Activated naive CD4-positive, alpha-beta T cell treated with anti-CD3 and anti-CD28 coated beads, Interleukin-2, amount 50 U/mL, for 24 hours (primary cell): ENCODE data around the gene FBXO7.

Experiments used
- H3K27ac Mint-ChIP-seq: one replicate; pipeline ENCODE4 v1.8.0; 2021; ENCODE audit warnings: mild to moderate bottlenecking, mixed read lengths
- H3K27me3 Mint-ChIP-seq: one replicate; pipeline ENCODE4 v1.8.0; 2021; ENCODE audit warnings: mixed read lengths
- H3K36me3 Mint-ChIP-seq: one replicate; pipeline ENCODE4 v1.8.0; 2021; ENCODE audit warnings: mixed read lengths
- H3K4me1 Mint-ChIP-seq: one replicate; pipeline ENCODE4 v1.8.0; 2021; ENCODE audit warnings: mixed read lengths
- H3K4me3 Mint-ChIP-seq: one replicate; pipeline ENCODE4 v1.8.0; 2021; ENCODE audit warnings: mild to moderate bottlenecking, mixed read lengths
- H3K9me3 Mint-ChIP-seq: one replicate; pipeline ENCODE4 v1.8.0; 2021; ENCODE audit warnings: mixed read lengths

Gene FBXO7

GRCh38 chr22:32474635-32475467 is at the start of gene FBXO7:
Gene FBXO7 (plus strand): TSS chr22:32474811. CDS start chr22:32475003, 192 bp downstream.
- Mint-ChIP-seq H3K4me3 (peak within 1 kb of the TSS; percentile 98), H3K27ac (peak within 1 kb of the TSS; percentile 95), H3K4me1 (peaks cover 22% of the 10 kb centered on the region), H3K36me3 (peaks cover 2% of the 10 kb centered on the region), H3K9me3 (no peaks in the 10 kb centered on the region), H3K27me3 (no peaks in the 10 kb centered on the region)

DNA sequence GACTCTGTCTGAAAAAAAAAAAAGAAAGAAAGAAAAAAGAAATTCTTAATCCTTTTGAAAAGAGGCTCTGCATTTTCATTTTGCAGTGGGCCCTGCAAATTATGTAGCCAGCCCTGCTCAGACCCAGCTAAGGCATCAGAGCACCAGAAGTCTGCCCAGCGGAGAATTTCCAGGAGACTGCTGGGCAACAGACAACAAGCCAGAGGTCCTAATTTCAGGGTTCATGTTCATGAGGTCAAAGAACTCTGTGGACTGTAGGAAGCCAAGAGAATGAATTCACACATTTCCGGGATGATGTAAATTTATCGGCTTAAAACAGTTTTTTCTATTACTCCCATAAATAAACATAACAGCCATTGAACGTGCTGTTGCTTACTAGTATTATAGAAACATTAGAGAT is 47.7 kb upstream of the FBXO7 start:
- Mint-ChIP-seq H3K27me3 (peaks cover 10% of the 10 kb centered on the region), H3K9me3 (no peaks in the 10 kb centered on the region), H3K4me3 (no peak overlapping the region), H3K27ac (no peak overlapping the region), H3K36me3 (no peaks in the 10 kb centered on the region), H3K4me1 (no peaks in the 10 kb centered on the region)

DNA sequence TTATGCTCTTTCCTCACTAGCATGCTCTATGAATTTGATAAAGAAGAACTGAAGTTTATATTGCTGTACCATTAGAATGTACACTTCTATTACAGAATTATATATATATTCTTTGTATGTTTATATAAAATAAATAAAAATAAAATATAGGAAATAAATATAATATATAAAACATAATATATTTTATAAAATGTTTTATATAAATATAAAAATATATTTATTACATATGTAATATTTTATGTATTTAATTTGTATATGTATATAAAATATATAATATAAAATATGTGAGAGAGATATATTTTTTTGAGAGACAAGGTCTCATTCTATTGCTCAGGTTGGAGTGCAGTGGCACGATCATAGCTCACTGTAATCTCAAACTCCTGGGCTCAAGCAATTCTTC is 44.3 kb upstream of the FBXO7 start:
- H3K9me3 Mint-ChIP-seq: no peaks in the 10 kb centered on the region

DNA sequence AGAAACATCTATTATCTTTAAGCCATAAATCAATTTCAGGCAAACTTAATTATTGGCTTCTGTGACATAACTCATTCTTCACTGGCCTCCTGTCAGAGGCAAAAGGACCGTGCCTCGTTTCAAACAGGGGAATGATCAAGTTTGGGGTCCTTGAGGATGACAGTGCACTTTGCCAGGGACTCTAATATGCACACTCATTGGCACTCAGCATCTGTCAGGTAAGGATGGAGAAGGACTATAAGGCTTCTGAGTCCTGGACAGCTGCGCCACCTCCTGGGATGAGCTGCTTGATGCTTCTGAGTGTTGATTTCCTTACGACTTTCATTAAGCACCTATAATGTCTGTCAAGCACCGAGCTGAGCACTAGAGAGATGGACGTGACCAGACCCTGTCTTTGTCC is 30.5 kb upstream of the FBXO7 start:
- H3K4me1 Mint-ChIP-seq: no peaks in the 10 kb centered on the region
- no peaks in the 10 kb centered on the region for H3K27me3 Mint-ChIP-seq
- no peak overlapping the region for H3K4me3 Mint-ChIP-seq
- H3K9me3 Mint-ChIP-seq: no peaks in the 10 kb centered on the region
- H3K36me3 Mint-ChIP-seq: no peaks in the 10 kb centered on the region
- no peak overlapping the region for H3K27ac Mint-ChIP-seq

More for the DNA sequence above, 44.3 kb upstream of the FBXO7 start:
- no peaks in the 10 kb centered on the region for H3K4me1 Mint-ChIP-seq
- H3K27ac Mint-ChIP-seq: no peak overlapping the region
- H3K36me3 Mint-ChIP-seq: no peaks in the 10 kb centered on the region
- H3K4me3 Mint-ChIP-seq: no peak overlapping the region
- H3K27me3 Mint-ChIP-seq: peaks cover 12% of the 10 kb centered on the region

DNA sequence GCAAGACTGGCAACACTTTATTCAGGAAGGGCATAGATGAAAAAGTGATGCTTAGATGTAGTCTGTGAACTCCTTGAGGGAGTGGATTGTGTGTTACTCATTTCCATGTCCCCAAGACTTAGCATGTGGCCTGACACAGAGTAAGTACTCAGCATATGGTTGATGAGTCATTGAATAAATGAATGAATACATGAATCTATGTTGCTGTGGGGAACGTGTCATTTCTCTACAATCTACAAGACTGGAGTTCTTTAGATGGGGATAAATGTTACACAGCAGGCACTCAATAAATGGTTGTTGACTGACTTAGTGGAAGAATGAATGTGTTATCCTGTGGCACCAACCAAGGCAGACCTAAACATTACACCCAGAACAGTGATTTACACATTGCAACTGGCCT is 28.3 kb upstream of the FBXO7 start:
- no peaks in the 10 kb centered on the region for H3K4me1 Mint-ChIP-seq

GRCh38 chr22:32448980-32449379 is 25.6 kb upstream of the FBXO7 start:
- Mint-ChIP-seq H3K27ac (no peak overlapping the region), H3K4me1 (no peaks in the 10 kb centered on the region), H3K4me3 (no peak overlapping the region), H3K36me3 (no peaks in the 10 kb centered on the region), H3K27me3 (no peaks in the 10 kb centered on the region), H3K9me3 (no peaks in the 10 kb centered on the region)

More for the DNA sequence above, 28.3 kb upstream of the FBXO7 start:
- H3K9me3 Mint-ChIP-seq: no peaks in the 10 kb centered on the region
- no peak overlapping the region for H3K27ac Mint-ChIP-seq
- H3K36me3 Mint-ChIP-seq: no peaks in the 10 kb centered on the region
- no peak overlapping the region for H3K4me3 Mint-ChIP-seq
- no peaks in the 10 kb centered on the region for H3K27me3 Mint-ChIP-seq

GRCh38 chr22:32457031-32457430 is 17.6 kb upstream of the FBXO7 start:
- Mint-ChIP-seq H3K27me3 (peaks cover 26% of the 10 kb centered on the region), H3K9me3 (no peaks in the 10 kb centered on the region), H3K4me1 (no peaks in the 10 kb centered on the region), H3K27ac (no peak overlapping the region), H3K4me3 (no peak overlapping the region), H3K36me3 (no peaks in the 10 kb centered on the region)

- Mint-ChIP-seq H3K9me3 (no peaks in the 10 kb centered on the region), H3K27ac (no peak overlapping the region), H3K4me3 (no peak overlapping the region), H3K4me1 (no peaks in the 10 kb centered on the region), H3K27me3 (peaks cover 24% of the 10 kb centered on the region), H3K36me3 (no peaks in the 10 kb centered on the region)
Observed at GRCh38 chr22:32462452-32462851, 12.2 kb upstream of the FBXO7 start.

DNA sequence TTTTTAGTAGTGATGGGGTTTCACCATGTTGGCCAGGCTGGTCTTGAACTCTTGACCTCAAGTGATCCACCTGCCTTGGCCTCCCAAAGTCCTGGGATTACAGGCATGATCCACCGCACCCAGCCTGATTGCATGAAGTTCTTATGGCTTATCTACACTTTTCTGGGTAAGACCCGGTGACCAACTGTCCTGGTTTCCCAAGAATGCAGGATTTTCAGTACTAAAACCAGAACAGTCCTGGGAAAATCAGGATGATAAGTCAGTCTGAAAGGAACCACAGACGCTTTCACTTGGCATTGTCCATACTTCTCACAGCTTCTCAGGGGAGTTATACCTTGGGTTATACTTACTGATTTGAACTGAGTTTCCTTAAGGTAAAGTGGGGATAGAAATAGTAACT is 8.9 kb upstream of the FBXO7 start:
- Mint-ChIP-seq H3K4me3 (no peak overlapping the region), H3K27me3 (peaks cover 13% of the 10 kb centered on the region), H3K9me3 (no peaks in the 10 kb centered on the region), H3K27ac (no peak overlapping the region), H3K4me1 (no peaks in the 10 kb centered on the region), H3K36me3 (no peaks in the 10 kb centered on the region)

- H3K9me3 Mint-ChIP-seq: no peaks in the 10 kb centered on the region
- no peak overlapping the region for H3K4me3 Mint-ChIP-seq
- H3K27me3 Mint-ChIP-seq: peaks cover 9% of the 10 kb centered on the region
- no peaks in the 10 kb centered on the region for H3K36me3 Mint-ChIP-seq
- H3K27ac Mint-ChIP-seq: no peak overlapping the region
- no peaks in the 10 kb centered on the region for H3K4me1 Mint-ChIP-seq
Observed at GRCh38 chr22:32466496-32466895, 8.1 kb upstream of the FBXO7 start.

GRCh38 chr22:32469799-32470212 is 4.8 kb upstream of the FBXO7 start:
- Mint-ChIP-seq H3K36me3 (no peaks in the 10 kb centered on the region), H3K4me1 (peaks cover 10% of the 10 kb centered on the region), H3K27ac (no peak overlapping the region), H3K27me3 (peaks cover 7% of the 10 kb centered on the region), H3K9me3 (no peaks in the 10 kb centered on the region), H3K4me3 (no peak overlapping the region)

DNA sequence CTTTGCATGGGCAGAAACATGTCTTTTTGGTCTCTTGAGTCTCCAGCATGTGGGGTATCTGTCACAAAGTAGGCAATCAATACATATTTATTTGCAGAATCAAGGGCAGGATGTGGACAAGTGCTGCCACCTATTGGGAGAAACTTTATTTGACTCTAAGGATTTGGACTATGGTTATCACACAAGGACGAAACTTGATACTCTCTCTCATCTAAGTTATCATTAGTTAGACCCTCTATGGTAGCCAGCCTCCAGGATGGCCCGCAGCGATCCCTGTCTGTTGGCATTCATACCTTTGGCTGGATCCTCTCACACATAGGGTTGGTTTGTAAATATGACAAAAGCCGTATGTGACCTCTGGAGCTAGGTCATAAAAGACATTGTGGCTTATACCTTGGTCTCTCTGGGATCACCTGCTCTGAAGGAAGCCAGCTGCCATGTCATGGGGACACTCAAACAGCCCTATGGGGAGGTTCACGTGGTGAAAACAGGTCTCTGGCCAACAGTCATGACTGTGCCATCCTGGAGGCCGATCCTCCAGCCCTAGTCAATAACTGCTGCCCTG is 1.1 kb upstream of the FBXO7 start:
- peaks cover 22% of the 10 kb centered on the region for H3K4me1 Mint-ChIP-seq
- no peaks in the 10 kb centered on the region for H3K36me3 Mint-ChIP-seq
- H3K27ac Mint-ChIP-seq: peak overlapping the region; percentile 90
- H3K27me3 Mint-ChIP-seq: no peaks in the 10 kb centered on the region
- H3K9me3 Mint-ChIP-seq: no peaks in the 10 kb centered on the region
- peak overlapping the region; percentile 98 for H3K4me3 Mint-ChIP-seq

GRCh38 chr22:32475468-32476010 is 928 bp downstream of the FBXO7 start:
- Mint-ChIP-seq H3K27me3 (no peaks in the 10 kb centered on the region), H3K4me1 (peaks cover 22% of the 10 kb centered on the region), H3K9me3 (no peaks in the 10 kb centered on the region), H3K4me3 (peak overlapping the region; percentile 98), H3K27ac (peak overlapping the region; percentile 95), H3K36me3 (peaks cover 8% of the 10 kb centered on the region)

DNA sequence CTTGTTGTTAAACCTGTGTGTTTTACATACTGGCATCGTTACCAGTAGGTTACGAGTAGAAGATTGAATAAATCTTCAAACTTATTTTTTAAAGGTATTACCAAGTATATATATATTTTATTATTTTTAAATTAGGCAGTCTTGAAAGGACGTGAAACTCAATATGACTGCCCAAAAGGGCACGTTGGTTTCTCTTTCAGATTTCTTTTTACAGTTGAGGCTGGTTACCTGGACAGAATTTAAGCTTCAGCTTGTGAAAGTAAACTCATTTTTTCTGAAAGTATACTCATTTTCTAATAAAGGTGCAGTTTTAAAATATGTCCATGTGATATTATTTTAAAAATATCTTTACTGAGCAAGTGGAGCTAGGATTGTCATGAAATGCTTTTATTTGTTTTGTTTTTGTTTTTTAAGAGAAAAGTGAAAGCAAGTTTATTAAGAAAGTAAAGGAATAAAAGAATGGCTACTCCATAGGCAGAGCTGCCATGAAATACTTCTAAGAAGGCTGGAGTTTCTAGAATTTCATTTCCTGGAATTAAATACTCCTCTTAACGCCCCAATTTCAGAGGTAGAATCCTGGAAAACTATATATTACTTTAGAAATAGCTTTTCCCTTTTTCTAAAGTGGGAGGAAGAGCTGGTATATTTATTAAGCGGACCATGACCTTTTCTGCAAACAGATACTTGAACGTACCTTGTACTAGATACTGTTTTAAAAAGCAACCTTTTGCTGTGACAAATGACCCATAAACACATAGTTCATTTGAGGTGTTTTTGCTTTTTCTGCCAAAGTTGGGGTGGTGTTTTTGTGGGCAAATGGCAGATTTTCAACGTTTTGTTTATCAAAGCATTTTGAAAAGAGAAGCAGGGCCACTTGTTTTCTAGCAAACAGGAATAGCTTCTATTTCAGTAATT is 1.9 kb downstream of the FBXO7 start:
- no peaks in the 10 kb centered on the region for H3K27me3 Mint-ChIP-seq
- peaks cover 22% of the 10 kb centered on the region for H3K4me1 Mint-ChIP-seq
- H3K4me3 Mint-ChIP-seq: peak overlapping the region; percentile 98
- H3K36me3 Mint-ChIP-seq: peaks cover 8% of the 10 kb centered on the region
- no peaks in the 10 kb centered on the region for H3K9me3 Mint-ChIP-seq
- H3K27ac Mint-ChIP-seq: peak overlapping the region; percentile 95

DNA sequence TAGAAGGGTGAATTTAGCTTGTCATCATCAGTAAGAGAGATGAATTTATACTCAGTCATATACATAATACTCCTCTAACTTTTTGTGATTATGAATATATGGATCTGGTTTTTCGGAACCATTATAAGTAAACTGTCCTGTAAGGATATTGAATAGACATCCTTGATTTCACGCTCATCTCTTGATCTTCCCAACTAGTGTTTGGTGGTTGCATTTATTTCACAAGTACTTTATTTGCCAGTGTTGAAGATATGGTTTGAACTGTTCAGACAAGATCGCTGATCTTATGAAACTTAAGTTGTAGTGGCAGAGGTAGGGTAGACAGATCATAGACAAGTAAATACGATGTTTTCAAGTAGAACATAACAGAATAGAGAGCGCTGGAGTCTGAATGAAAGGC is 3.0 kb downstream of the FBXO7 start:
- Mint-ChIP-seq H3K27me3 (no peaks in the 10 kb centered on the region), H3K36me3 (peaks cover 8% of the 10 kb centered on the region), H3K4me1 (peaks cover 22% of the 10 kb centered on the region), H3K4me3 (no peak overlapping the region), H3K9me3 (no peaks in the 10 kb centered on the region), H3K27ac (no peak overlapping the region)
